GM18499 (cell line): ENCODE results near the gene ZNF500.

Experiments
- ATAC-seq: cut with Tn5 transposase; IDR thresholded peaks from one replicate; pipeline ENCODE4 v1.9.1; 2021; ENCODE audit warnings: moderate number of reproducible peaks; ENCODE audit not compliant: insufficient read depth, unreplicated experiment

ZNF500 gene

DNA sequence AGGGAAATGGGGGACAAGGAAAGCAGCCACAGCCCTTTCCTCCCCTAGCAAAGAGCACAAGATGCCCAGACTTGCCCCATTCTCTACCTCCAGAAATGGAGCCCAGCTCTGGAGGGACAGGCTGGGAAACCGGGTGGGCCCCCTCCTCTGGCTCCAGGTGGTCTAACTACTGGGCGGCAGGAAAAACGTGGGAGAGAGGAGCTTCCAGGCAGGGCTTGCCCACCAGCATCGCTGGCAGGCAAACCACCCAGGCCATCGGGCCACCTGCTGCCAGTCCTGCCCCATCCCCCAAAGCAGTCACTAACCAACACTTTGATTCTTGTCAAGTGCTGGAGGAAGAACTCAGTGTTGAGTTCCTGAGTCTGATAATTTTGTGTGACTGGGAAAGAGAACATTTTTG is 48.5 kb downstream of the ZNF500 start:
- ATAC-seq, result no peak

DNA sequence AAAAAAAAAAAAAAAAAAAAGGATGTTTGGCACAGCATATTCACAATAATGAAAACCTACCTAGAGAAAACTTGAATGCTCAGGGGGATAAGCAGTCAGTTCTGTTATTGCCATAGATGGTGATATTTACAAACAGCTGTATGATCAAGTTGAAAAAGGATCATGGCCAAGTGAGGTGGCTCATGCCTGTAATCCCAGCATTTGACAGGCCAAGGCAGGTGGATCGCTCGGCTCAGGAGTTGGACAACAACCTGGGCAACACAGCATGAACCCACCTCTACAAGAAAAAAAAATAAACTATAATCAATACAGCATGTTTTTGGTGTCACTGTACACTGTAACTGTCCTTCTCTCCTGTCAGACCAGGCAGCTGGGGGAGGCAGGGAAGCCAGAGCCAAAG is 52.0 kb downstream of the ZNF500 start:
- ATAC-seq, result no peak

DNA sequence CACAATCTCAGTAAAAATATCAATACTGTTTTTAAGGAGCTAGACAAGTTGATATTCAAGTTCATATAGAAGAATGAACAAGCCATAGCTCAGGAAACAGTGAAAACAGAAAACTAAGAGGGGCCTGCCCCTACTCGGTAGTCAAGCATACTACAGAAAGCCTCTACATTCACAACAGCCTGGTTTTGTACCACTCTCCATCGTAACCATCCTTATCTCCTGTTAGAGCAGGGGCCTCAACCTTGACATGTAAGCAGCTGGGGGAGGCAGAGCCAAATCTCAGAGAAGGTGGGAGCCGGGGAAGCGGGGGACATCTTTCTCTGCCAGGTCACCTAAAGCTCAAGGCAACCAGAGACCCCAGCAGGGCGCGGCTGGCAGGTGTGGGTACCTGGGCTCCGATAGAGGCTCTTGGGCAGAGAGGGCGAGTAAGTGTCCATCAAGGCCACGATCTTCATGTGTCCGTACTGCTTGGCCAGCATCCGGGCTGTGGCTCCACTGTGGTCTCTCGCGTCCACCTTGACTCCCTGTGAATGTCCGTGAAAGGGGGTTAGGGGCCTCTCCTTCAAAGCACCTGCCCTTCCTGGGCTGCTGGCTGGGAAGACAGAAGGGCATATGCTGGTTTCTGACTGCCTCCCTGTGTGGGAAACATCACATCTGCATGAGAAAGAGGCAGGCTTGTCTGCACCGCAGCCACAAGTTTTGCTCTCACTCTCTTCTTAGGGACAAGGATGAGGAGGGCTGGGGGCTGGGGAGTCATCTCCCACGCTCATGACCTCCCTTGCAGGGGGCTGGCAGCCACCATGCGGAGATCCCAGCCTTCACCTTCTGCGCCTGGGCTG is 53.1 kb downstream of the ZNF500 start:
- no peak for ATAC-seq

DNA sequence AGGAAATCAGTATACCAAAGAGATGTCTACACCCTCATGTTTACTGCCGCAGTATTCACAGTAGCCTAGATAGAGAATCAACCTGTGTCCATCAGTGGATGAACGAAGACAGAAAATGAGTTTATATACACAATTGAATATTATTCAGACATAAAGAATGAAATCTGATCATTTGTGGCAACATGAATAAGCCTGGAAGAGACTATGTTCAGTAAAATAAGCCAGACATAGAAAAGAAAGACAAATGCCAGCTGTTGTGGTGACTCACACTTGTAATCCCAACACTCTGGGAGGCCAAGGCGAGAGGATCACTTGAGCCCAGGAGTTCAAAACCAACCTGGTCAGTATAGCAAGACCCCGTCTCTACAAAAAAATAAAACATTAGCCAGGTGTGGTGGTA is 57.5 kb downstream of the ZNF500 start:
- no peak for ATAC-seq

DNA sequence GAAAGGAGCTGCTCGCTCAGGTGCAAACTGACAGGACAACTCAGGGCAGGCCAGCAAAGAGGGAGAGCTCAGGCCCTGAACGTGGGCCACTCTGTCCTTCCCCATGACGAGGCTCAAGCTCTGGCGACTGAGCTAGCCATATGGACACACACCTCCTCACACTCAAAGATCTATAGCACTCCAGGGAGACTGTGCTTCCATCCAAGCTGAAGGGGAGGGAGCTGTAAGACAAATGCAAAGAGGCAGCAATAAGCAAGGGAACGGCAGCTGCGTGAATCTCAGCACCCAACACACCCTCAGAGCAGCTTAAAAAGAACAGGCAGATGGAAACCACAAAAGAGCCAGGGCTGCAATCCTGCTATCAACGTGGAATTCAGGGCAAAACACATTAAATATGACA is 60.1 kb downstream of the ZNF500 start:
- no peak for ATAC-seq

DNA sequence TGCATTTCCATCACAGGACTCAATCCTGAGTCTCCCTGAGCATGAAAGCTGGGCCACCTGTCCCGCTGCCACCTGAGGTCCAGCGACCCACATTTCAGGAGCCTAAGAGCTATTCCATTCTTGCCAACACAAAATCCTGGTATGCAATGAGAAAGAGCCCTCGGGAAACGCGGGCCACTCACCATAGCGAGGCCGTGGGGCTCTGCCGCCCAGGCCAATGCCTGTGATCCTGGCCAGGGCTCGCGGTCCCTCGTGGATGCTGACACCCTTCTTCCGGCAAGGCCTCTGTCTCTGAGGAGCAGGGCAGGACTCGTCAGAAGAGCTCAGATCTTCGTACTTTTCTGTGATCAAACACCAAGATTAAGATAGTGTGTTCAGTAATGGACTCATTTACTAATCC is 62.0 kb downstream of the ZNF500 start:
- ATAC-seq, result no peak

DNA sequence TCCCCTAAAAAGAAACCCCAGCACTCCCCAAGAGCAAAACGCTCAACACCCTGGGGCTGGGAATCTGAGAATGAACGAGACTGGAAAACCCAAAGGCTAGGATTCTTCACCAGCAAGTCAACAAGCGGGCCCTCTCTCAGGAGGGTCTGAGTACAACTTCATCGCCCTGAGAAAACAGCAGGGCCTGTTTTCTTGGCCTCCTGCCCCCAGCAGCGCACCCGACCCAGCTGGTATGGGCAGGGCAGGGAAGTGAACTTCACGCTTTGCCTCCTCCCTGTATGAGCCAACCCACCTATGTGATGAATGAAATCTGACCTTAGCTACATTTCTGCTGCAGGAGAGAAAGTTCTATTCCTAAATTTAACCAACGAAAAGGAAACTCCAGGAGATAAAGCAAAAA is 62.5 kb downstream of the ZNF500 start:
- ATAC-seq, result no peak

DNA sequence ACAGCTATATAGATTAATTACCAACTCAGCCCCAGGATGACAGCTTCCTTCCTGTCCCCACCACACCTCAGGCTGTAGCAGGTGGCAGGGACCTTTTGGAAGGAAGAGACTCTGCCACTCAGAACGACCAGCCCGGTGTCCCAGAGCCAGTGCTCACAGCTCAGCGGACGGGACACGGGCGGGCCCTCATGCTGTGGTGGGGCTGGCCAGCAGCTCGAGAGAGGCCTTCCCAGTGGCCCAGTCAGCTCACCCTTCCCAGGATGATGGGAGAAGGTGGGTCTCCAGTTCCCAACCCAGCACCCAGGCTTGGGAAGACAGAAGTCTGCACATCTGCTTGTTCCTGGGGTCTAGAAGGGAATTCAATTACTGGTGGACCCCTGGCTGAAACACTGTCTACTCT is 63.1 kb downstream of the ZNF500 start:
- ATAC-seq, result no peak

DNA sequence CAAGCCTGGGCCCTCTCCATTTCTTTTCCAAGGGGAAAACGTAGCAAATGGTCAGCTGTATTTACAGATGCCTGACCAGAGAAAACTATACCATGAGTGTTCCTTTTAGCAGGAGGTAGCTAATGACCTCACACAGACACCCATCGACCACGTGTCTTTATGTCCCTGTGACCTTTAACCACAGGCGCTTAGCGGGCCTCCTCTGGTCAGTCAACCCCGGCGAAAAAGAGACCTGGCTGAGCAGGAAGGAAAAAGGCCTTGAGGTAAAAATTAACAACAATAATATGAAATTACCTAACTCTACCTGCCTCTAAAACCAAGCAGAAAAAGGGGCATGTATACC is 64.5 kb downstream of the ZNF500 start:
- no peak for ATAC-seq

DNA sequence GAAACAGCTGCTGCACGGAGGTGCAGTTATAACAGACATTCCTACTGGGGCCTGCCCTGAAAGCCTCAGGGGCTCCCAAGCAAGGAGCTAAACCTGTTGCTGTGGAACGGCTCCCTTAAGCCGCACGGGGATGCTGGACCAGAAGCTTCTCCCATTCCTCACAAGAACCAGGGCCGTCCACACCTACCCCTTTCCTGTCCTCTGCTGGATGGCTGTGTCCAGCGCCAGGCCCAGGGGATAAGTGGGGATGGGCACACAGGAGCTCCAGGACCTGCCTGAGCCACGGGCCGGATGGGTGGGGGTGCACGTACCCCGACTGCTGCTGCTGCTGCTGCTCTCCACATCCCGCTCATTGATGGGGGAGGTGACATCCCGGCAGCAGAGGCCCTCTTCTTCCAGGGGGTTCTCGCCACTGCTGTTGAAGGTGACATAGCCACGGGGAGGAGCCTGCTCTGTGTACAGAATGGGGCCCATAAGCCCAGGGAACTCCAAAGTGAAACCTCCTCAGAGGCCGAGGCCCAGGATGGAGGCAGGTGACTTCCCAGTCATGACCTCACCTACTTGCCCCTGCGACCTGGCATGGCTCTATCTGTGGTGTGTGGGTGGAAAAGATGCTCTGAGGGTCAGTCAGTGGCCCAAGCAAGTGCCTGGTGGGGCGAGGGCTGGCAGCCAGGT is 65.0 kb downstream of the ZNF500 start:
- ATAC-seq, result no peak

DNA sequence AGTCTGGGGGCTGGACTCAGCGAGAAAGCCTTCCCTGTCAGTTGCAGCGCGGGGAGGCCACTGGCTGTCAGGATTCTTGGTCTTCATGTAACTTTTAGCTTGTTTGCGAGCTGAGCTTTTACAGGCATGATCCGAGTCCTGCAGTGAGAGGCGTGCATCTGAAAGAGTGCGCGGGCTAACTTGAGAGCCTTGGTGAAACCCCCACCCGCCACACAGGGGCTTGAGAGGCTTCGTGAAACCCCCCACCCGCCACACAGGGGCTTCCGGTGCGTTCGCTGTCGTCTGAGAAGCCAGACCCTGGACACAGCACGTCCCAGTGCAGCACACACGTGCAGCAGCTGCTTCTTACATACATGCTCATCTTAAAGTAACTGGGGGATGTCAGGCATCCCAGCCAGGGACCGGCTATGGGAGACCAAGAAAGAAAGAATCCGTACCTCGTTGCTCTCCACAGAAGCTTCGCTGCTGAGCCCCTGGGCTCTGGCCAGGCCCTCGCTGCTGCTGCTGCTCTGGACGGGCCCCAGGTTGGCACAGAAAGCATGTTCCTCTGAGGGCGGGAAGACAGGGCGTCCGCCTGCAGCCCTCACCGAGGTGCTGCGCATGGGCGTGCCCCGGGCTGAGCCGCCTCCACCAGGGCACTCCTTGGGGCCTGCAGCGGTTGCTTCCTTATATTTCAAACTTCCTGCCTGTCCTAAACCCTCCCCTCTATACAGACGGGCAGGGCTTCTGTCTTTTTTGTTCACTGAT is 65.8 kb downstream of the ZNF500 start:
- ATAC-seq, result no peak

DNA sequence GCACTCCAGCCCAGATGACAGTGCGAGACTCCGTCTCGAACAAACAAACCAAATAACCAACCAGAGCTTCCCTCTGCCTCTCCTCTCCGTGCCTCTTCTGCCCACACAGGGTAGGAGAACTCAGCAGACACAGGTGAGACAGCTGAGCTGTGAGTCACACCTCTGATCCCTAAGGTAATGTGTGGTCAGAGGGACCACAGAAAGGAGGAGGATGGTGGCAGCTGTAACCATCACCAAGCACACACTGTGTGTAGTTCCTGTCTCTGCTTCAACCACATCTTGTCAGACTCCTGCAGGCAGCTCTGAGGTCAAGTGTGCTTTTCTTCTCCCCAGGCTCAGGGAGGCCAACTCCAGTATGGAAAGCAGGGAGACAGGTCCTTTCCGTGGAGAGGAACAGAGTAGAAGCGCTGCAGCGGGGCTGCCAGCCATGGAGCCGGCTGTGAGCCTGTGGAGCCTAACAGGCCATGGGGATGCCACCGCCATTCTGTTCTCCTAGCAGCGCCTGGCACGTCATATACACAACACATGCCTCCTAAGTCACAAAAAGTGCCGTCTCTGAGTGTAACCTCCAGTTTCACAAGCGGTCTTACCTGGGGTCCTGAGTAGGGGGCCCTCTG is 66.5 kb downstream of the ZNF500 start:
- no peak for ATAC-seq

DNA sequence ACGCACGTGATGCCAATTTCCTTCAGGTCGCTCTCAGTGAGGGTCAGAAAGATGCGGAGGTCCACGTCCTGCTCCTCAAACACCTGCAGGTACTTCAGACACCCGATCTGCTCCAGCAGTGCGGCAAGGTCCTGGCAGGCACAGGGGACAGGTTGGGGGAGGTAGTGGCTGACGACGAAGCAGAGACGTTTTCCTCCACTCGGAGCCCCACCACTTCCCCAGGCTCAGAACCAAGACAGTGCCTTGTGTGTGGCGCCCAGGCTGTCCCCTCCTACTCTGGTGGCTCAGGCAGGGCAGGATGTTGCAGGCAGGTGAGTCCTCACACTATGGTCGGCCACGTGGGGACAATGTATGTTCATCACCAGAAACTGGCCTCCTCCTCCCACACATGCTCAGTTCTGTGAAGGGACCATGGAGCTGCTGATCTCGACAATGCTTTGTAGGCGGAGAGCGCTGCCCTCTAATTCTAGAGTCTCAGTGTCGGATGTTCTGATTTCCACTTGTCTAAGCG is 67.9 kb downstream of the ZNF500 start:
- ATAC-seq, result no peak

DNA sequence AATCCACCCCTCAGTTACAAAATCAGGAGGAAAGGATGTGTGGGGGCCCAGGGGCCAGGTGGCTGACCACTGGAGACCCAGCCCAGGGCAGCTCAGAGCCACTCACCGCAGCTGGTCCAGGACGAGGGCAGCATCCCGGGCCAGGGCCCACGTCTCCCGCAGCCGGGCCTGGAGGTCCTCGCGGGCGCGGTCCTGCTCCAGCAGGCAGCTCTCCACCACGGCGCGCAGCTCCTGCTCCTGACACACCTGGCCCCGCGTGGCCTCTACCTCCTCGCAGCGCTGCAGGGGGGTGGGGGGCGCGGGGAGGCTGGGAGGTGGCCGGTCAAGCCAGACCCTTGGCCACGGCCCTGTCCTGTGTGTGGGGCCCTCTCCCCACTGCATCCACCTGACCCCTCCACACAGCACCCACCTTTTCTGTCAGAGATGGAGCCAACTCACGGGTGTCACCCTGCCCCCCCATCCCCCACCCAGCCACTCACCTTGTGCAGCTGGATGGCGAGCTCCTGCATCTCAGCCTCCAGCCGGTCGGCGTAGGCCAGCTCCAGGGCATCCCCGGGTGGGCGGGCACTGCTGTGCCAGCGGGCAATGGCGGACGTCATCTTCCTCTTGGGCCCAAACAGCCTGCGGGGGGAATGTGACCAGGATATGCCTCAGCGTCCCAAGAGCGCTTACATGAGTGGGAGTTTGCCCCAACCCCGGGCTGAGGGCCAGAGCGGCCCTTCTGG is 68.5 kb downstream of the ZNF500 start:
- no peak for ATAC-seq
